HepG2 (cell line): Measurements from ENCODE around the gene PLPPR2. TPM values are rescaled to one million over a fixed set of nuclear protein-coding genes. Genes with fewer than 3 reads are reported as not detected.
"Not testable (repeated sequence)": the region's sequence is repeated elsewhere in the genome, so short reads cannot be mapped to it uniquely, and the experiment has no call there.

Experiments used
- ATAC-seq: fragments of 200-7000 bp; cut with Tn5 transposase; 3 replicates; pipeline ENCODE4 v1.9.1; 2020; ENCODE audit warnings: mild to moderate bottlenecking, moderate library complexity
- BruUV-seq: library from RNA; stranded (reverse); fragments of 400-500 nt; replicated peaks from 2 replicates; lab custom pipeline; 2021; lab: Mats Ljungman, UMichigan
- CTCF ChIA-PET: fragments of 300-600 bp; formaldehyde crosslinking; extraction: SDS; loops from one replicate; lab custom pipeline; 2021; ENCODE audit warnings: low total read pairs, inconsistent platforms, low intra/inter-chr PET ratio; lab: Yijun Ruan, JAX
- POLR2A ChIA-PET: fragments of 350-600 bp; sonication (Branson Sonifier 250); formaldehyde crosslinking; loops from one replicate; lab custom pipeline; 2020; ENCODE audit warnings: antibody characterized with exemption, inconsistent platforms; lab: Yijun Ruan, JAX
- DNase-seq: peaks from one replicate; pipeline ENCODE4 v3.0.0-alpha.2; 2015; ENCODE audit warnings: low spot score
- FAIRE-seq: peaks from 3 replicates; lab custom pipeline; 2011; peaks lifted over from hg19 to GRCh38; lab: Jason Lieb, UNC
- H2AFZ ChIP-seq: one replicate; pipeline ENCODE4 v1.6.1; 2011; ENCODE audit warnings: low read length, inconsistent platforms
- H3K27ac ChIP-seq: fragments of 300-600 bp; 3 replicates; pipeline ENCODE4 v1.8.0; 2011; ENCODE audit warnings: mixed run types, mild to moderate bottlenecking, mixed read lengths, low read length, inconsistent platforms; ENCODE audit not compliant: insufficient read depth; ENCODE audit errors: extremely low read length
- H3K27me3 ChIP-seq, 2 experiments: fragments of 200-600 bp in 1 of 2; 2 replicates in 1 of 2; 3 replicates in 1 of 2; pipeline versions ENCODE4 v1.6.0 to v1.8.0; 2011; ENCODE audit warnings: low read length in 2 of 2, mild to moderate bottlenecking in 2 of 2, moderate library complexity in 2 of 2, inconsistent platforms in 1 of 2; ENCODE audit not compliant: insufficient read depth in 2 of 2, control insufficient read depth in 1 of 2
- H3K36me3 ChIP-seq, 2 experiments: fragments of 200-600 bp in 1 of 2; replicated peaks in 1 of 2; 2 replicates in 1 of 2; 3 replicates in 1 of 2; pipeline versions ENCODE4 v1.5.1 to v1.8.0; 2011; ENCODE audit warnings: low read length in 2 of 2, inconsistent platforms in 1 of 2; ENCODE audit not compliant: insufficient read depth in 2 of 2, control insufficient read depth in 1 of 2
- H3K4me1 ChIP-seq: 2 replicates; pipeline ENCODE4 v1.5.1; 2012; ENCODE audit warnings: low read length, inconsistent platforms; ENCODE audit not compliant: insufficient read depth
- H3K4me2 ChIP-seq: 2 replicates; pipeline ENCODE4 v1.6.0; 2011; ENCODE audit warnings: low read depth, low read length, inconsistent platforms
- H3K4me3 ChIP-seq, 3 experiments: fragments of 200-600 bp in 1 of 3; sonication (generic), shearing (Covaris generic) in 1 of 3; replicated peaks in 1 of 3; 2 replicates each; pipeline ENCODE4 v1.5.1; 2011 to 2016; ENCODE audit warnings: low read length in 3 of 3, inconsistent platforms in 2 of 3, low read depth in 2 of 3, mild to moderate bottlenecking in 2 of 3, control low read depth in 1 of 3, mixed read lengths in 1 of 3; ENCODE audit not compliant: insufficient read depth in 1 of 3
- H3K79me2 ChIP-seq: one replicate; pipeline ENCODE4 v1.6.1; 2011; ENCODE audit warnings: low read length, inconsistent platforms; ENCODE audit not compliant: insufficient read depth
- H3K9ac ChIP-seq: 2 replicates; pipeline ENCODE4 v1.6.0; 2011; ENCODE audit warnings: mild to moderate bottlenecking, low read depth, low read length, inconsistent platforms; ENCODE audit not compliant: insufficient read depth
- H3K9me3 ChIP-seq: 2 replicates; pipeline ENCODE4 v1.5.1; 2012; ENCODE audit warnings: mild to moderate bottlenecking, low read length
- H4K20me1 ChIP-seq: 2 replicates; pipeline ENCODE4 v1.6.0; 2011; ENCODE audit warnings: inconsistent platforms, mild to moderate bottlenecking, low read length, moderate library complexity; ENCODE audit not compliant: insufficient read depth
- IKZF4 ChIP-seq: sonication (generic); formaldehyde crosslinking; IDR thresholded peaks from 2 replicates; pipeline ENCODE4 v1.5.1; 2020; ENCODE audit warnings: borderline replicate concordance, mild to moderate bottlenecking, low read depth, missing genetic modification reagents; ENCODE audit errors: not compliant biosample characterization
- IRX3 ChIP-seq: sonication (generic); formaldehyde crosslinking; IDR thresholded peaks from 2 replicates; pipeline ENCODE4 v1.8.1; 2023; ENCODE audit warnings: mild to moderate bottlenecking, low read depth, missing genetic modification reagents, borderline replicate concordance
- KLF12 ChIP-seq: sonication (generic); formaldehyde crosslinking; IDR thresholded peaks from 2 replicates; pipeline ENCODE4 v1.4.0; 2020; ENCODE audit warnings: missing genetic modification reagents, borderline replicate concordance
- PLRG1 ChIP-seq: fragments of 450-650 bp; conservative IDR thresholded peaks from 2 replicates; pipeline ENCODE4 v1.6.1; 2016
- ZNF331 ChIP-seq: sonication (generic); formaldehyde crosslinking; IDR thresholded peaks from 2 replicates; pipeline ENCODE4 v1.4.0; 2020; ENCODE audit warnings: missing genetic modification reagents
- ZNF34 ChIP-seq: sonication (generic); formaldehyde crosslinking; IDR thresholded peaks from 2 replicates; pipeline ENCODE4 v1.4.0; 2020; ENCODE audit warnings: mild to moderate bottlenecking, missing genetic modification reagents, borderline replicate concordance
- ZNF430 ChIP-seq: sonication (generic); formaldehyde crosslinking; IDR thresholded peaks from 2 replicates; pipeline ENCODE4 v1.9.0; 2021; ENCODE audit warnings: mild to moderate bottlenecking, missing genetic modification reagents
- ZNF883 ChIP-seq: sonication (generic); formaldehyde crosslinking; IDR thresholded peaks from 2 replicates; pipeline ENCODE4 v1.5.1; 2020; ENCODE audit warnings: mild to moderate bottlenecking, missing genetic modification reagents; ENCODE audit errors: not compliant biosample characterization
- WGBS: methylation state at CpG from one replicate; pipeline ENCODE4 v1.1.6; 2017; ENCODE audit warnings: low lambda C conversion rate; 5-methylcytosine and 5-hydroxymethylcytosine counted together
- in situ Hi-C: cut with HindIII; loops from 2 replicates; pipeline ENCODE4 v1.10.0; 2017; ENCODE audit warnings: low pct_unique_long_range_greater_than_20kb; ENCODE audit not compliant: extremely low pct_ligation_motif_present
- intact Hi-C: fragments of 100-400 bp; cut with micrococcal nuclease; formaldehyde crosslinking; loops from one replicate; pipeline ENCODE4 v1.10.0; 2022; ENCODE audit not compliant: unreplicated experiment
- polyA plus RNA-seq, 8 experiments: library from polyadenylated mRNA; depleted of rRNA in 3 of 8; stranded (reverse) in 7 of 8; unstranded in 1 of 8; fragments of >200 nt; fragmentation: Illumina TruSeq in 4 of 8; extraction: Trizol in 4 of 8; gene quantifications; 2 replicates each; pipeline versions ENCODE4 v1.2.1 to v1.2.3, GENCODE V29; 2011 to 2016; ENCODE audit warnings: low read depth in 4 of 8, missing spikeins in 1 of 8, mixed read lengths in 1 of 8; ENCODE audit not compliant: insufficient read depth in 1 of 8
- total RNA-seq, 5 experiments: library from RNA; depleted of rRNA; stranded (reverse); fragments of >200 nt; fragmentation: Illumina TruSeq; extraction: Trizol; gene quantifications; 2 replicates each; pipeline ENCODE4 v1.2.3, GENCODE V29; 2016; ENCODE audit warnings: low read depth in 1 of 5
- TF ChIP-seq, protein P1 (sequence below), 2 experiments: fragments of 450-650 bp in 1 of 2; sonication (generic) in 1 of 2; formaldehyde crosslinking in 1 of 2; IDR thresholded peaks; 2 replicates each; pipeline versions ENCODE4 v1.6.1 to v1.8.0; 2016 to 2022; ENCODE audit warnings: antibody characterized with exemption in 1 of 2, mild to moderate bottlenecking in 1 of 2, missing genetic modification reagents in 1 of 2

Gene PLPPR2
- total and polyA plus RNA-seq, 2 of the 13 experiments (the other 11 are each of a cell fraction or from before 2014, with no cell fraction given) = 1.5 to 2.1 TPM

DNA sequence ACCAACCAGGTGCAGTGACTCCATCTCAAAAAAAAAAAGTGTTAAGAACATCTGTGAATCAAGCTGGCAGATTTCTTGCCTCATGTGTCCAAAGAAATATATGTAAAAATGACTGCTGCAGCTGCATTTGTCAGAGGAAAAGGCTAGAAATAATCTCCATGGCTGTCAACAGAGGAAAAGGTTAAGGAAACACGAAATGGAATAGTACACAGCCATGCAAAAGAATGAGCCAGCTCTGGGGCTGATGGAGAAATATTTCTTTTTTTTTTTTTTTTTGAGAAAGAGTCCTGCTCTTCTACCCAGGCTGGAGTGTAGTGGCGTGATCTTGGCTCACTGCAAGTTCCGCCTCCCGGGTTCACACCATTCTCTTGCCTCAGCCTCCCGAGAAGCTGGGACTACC lies 22.4 kb upstream of the PLPPR2 start (continued):
- TF ChIP-seq ZNF331 (CRISPR knock-in tag) (no peak), IKZF4 (CRISPR knock-in tag) (no peak), ZNF430 (CRISPR knock-in tag) (no peak), KLF12 (CRISPR knock-in tag) (no peak), PLRG1 (no peak), IRX3 (CRISPR knock-in tag) (no peak), ZNF883 (CRISPR knock-in tag) (no peak), ZNF34 (CRISPR knock-in tag) (no peak)

DNA sequence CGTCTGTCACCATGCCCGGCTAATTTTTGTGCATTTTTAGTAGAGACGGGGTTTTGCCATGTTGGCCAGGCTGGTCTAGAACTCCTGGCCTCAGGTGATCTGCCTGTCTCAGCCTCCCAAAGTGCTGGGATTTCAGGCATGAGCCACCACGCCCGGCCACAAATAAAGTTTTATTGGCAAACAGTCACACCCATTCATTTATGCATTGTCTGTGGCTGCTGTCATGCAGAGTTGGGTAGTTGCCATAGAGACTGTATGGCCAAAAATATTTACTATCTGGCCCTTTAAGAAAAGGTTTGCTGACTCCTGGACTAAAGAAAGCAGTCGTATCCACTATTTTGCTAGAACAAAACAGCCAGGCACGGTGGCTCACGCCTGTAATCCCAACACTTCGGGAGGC lies 21.4 kb upstream of the PLPPR2 start:
- H2AFZ ChIP-seq, H3K79me2 ChIP-seq, H4K20me1 ChIP-seq, H3K27ac ChIP-seq, DNase-seq, H3K9me3 ChIP-seq, POLR2A ChIA-PET, H3K36me3 ChIP-seq, H3K4me3 ChIP-seq: not testable (repeated sequence)
- TF ChIP-seq, protein P1, sequence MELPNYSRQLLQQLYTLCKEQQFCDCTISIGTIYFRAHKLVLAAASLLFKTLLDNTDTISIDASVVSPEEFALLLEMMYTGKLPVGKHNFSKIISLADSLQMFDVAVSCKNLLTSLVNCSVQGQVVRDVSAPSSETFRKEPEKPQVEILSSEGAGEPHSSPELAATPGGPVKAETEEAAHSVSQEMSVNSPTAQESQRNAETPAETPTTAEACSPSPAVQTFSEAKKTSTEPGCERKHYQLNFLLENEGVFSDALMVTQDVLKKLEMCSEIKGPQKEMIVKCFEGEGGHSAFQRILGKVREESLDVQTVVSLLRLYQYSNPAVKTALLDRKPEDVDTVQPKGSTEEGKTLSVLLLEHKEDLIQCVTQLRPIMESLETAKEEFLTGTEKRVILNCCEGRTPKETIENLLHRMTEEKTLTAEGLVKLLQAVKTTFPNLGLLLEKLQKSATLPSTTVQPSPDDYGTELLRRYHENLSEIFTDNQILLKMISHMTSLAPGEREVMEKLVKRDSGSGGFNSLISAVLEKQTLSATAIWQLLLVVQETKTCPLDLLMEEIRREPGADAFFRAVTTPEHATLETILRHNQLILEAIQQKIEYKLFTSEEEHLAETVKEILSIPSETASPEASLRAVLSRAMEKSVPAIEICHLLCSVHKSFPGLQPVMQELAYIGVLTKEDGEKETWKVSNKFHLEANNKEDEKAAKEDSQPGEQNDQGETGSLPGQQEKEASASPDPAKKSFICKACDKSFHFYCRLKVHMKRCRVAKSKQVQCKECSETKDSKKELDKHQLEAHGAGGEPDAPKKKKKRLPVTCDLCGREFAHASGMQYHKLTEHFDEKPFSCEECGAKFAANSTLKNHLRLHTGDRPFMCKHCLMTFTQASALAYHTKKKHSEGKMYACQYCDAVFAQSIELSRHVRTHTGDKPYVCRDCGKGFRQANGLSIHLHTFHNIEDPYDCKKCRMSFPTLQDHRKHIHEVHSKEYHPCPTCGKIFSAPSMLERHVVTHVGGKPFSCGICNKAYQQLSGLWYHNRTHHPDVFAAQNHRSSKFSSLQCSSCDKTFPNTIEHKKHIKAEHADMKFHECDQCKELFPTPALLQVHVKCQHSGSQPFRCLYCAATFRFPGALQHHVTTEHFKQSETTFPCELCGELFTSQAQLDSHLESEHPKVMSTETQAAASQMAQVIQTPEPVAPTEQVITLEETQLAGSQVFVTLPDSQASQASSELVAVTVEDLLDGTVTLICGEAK (IDR thresholded peaks at IDR 0.05) = peak; percentile 86
- TF ChIP-seq, protein P1 (CRISPR knock-in tag; IDR thresholded peaks at IDR 0.05) = peak; percentile 98
- TF ChIP-seq, all 625 proteins: peak for 1; not testable (repeated sequence) for 624
- peaks cover 11% of the 10 kb centered on the region for H3K4me1 ChIP-seq
- intact Hi-C loops, BruUV-seq, FAIRE-seq, H3K27me3 ChIP-seq, in situ Hi-C loops, CTCF ChIA-PET, H3K9ac ChIP-seq, ATAC-seq, H3K4me2 ChIP-seq: not testable (repeated sequence)
- 93% methylated on average over 9 of the region's 9 CpGs for WGBS
